ENCODE results near the gene COPE.

The COPE gene

GRCh38 chr19:18939922-18940768 lies 21.0 kb upstream of the COPE start:
- DNase-seq (ENCODE audit: low spot score): peak; percentile 55
- TF ChIP-seq, protein P1, sequence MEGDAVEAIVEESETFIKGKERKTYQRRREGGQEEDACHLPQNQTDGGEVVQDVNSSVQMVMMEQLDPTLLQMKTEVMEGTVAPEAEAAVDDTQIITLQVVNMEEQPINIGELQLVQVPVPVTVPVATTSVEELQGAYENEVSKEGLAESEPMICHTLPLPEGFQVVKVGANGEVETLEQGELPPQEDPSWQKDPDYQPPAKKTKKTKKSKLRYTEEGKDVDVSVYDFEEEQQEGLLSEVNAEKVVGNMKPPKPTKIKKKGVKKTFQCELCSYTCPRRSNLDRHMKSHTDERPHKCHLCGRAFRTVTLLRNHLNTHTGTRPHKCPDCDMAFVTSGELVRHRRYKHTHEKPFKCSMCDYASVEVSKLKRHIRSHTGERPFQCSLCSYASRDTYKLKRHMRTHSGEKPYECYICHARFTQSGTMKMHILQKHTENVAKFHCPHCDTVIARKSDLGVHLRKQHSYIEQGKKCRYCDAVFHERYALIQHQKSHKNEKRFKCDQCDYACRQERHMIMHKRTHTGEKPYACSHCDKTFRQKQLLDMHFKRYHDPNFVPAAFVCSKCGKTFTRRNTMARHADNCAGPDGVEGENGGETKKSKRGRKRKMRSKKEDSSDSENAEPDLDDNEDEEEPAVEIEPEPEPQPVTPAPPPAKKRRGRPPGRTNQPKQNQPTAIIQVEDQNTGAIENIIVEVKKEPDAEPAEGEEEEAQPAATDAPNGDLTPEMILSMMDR (IDR thresholded peaks at IDR 0.05; ENCODE audit: extremely low read depth, missing control alignments): no peak

DNA sequence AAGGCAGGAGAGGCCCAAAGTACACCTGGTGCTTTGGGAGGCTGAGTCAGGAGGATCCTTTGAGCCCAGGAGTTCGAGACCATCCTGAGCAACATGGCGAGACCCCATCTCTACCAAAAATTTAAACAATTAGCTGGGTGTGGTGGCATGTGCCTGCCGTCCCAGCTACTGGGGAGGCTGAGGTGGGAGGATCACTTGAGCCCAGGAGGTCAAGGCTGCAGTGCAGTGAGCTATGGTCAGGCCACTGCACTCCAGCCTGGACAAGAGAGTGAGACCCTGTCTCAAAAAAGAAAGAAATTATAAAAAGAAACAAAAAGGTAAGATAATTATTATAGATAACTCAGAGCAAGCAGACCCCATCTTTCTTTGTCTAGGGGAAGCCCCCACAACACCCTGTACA lies 20.0 kb upstream of the COPE start:
- DNase-seq (ENCODE audit: low spot score): no peak
- TF ChIP-seq, protein P1 (IDR thresholded peaks at IDR 0.05; ENCODE audit: extremely low read depth, missing control alignments): no peak

DNA sequence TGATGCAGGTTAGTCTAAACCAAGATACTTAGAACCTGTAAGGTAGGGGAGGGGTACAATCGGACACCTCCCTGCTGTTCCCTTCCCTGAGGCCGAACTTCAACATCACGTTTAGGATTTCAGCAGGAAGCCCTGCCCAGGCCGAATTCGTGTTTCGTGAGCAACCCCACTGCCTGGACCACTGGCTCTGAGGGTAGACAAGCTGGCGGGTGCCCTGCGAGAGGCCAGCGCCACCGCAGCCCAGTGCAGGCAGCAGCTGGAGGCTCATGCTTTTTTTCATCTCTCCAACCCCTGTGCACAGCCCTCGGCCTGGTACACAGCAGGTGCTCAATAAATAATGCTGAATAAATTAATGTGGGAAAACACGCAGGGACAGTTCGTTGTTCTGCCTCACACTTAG lies 14.1 kb upstream of the COPE start:
- TF ChIP-seq, protein P1 (IDR thresholded peaks at IDR 0.05; ENCODE audit: extremely low read depth, missing control alignments): no peak
- no peak for DNase-seq (ENCODE audit: low spot score)

DNA sequence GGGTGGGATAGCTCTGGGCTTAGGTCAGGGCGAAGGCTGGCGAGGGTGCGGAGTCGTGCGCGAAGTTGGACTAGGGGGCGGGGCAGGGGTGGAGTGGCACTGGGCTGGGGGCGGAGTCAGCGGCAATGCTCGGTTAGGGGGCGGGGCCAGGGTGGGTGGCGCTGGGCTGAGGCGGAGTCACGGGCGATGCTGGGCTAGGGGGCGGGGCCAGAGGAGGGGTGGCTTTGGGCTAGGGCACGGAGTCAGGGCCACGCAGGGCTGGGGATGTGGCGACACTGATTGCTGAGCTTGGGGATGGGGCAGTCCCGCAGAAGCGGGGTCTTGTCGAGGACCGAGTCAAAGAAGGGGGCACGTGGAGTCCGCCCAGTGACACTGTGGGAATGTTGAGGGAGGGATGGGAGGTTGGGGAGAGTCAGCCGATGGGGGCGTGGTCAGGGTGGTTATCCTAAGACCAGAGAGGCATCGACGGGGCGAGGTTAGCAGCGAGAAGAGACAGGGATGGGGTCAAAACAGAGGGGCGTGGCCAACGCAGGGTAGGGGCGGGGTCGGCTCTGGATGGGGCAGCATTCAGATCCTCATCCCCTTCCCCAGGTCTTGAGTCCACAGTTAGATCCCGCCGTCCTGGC lies 13.1 kb upstream of the COPE start:
- TF ChIP-seq, protein P1 (IDR thresholded peaks at IDR 0.05; ENCODE audit: extremely low read depth, missing control alignments): no peak
- peak; percentile 92 for DNase-seq (ENCODE audit: low spot score)

- TF ChIP-seq, protein P1 (IDR thresholded peaks at IDR 0.05; ENCODE audit: extremely low read depth, missing control alignments): no peak
Measured at GRCh38 chr19:18931316-18932162, 12.4 kb upstream of the COPE start.

GRCh38 chr19:18929311-18929710 lies 10.1 kb upstream of the COPE start:
- DNase-seq (ENCODE audit: low spot score): no peak
- TF ChIP-seq, protein P1 (IDR thresholded peaks at IDR 0.05; ENCODE audit: extremely low read depth, missing control alignments): no peak

More at GRCh38 chr19:18931316-18932162, 12.4 kb upstream of the COPE start:
- no peak for DNase-seq (ENCODE audit: low spot score)

Data from GM20000 (cell line).